Karpas-422 (cell line): Measurements from ENCODE around the gene ASCC2. TPM values are rescaled to one million over a fixed set of nuclear protein-coding genes. Genes with fewer than 3 reads are reported as not detected.

Source experiments
- DNase-seq: peaks from one replicate; pipeline ENCODE4 v3.0.0-alpha.2; 2015
- H2AFZ ChIP-seq: fragments of 200-600 bp; sonication (generic); 2 replicates; pipeline ENCODE4 v1.6.1; 2014; ENCODE audit warnings: antibody characterized with exemption, low read length, mixed read lengths
- H3K27ac ChIP-seq: fragments of 200-600 bp; sonication (generic); 2 replicates; pipeline ENCODE4 v1.5.1; 2014; ENCODE audit warnings: mild to moderate bottlenecking, low read length, moderate library complexity
- H3K27me3 ChIP-seq: fragments of 200-600 bp; sonication (generic); 2 replicates; pipeline ENCODE4 v1.6.1; 2014; ENCODE audit warnings: low read length, mixed read lengths
- H3K36me3 ChIP-seq: fragments of 200-600 bp; sonication (generic); 2 replicates; pipeline ENCODE4 v1.6.1; 2014; ENCODE audit warnings: low read length, mixed read lengths; ENCODE audit not compliant: insufficient read depth
- H3K4me1 ChIP-seq: fragments of 200-600 bp; sonication (generic); 2 replicates; pipeline ENCODE4 v1.6.1; 2014; ENCODE audit warnings: mild to moderate bottlenecking, low read length, mixed read lengths
- H3K4me2 ChIP-seq: fragments of 200-600 bp; sonication (generic); 2 replicates; pipeline ENCODE4 v1.6.1; 2014; ENCODE audit warnings: low read length, low read depth, mild to moderate bottlenecking; ENCODE audit not compliant: poor library complexity, severe bottlenecking
- H3K4me3 ChIP-seq: fragments of 200-600 bp; sonication (generic); 2 replicates; pipeline ENCODE4 v1.5.1; 2014; ENCODE audit warnings: mild to moderate bottlenecking, antibody characterized with exemption, low read length, mixed read lengths
- H3K79me2 ChIP-seq: fragments of 200-600 bp; sonication (generic); 2 replicates; pipeline ENCODE4 v1.6.1; 2014; ENCODE audit warnings: mild to moderate bottlenecking, low read length, mixed read lengths
- H3K9ac ChIP-seq: fragments of 200-600 bp; sonication (generic); 2 replicates; pipeline ENCODE4 v1.6.0; 2014; ENCODE audit warnings: low read length
- H3K9me2 ChIP-seq: fragments of 200-600 bp; sonication (generic), shearing (Covaris generic); replicated peaks from 2 replicates; pipeline ENCODE4 v1.6.0; 2014; ENCODE audit warnings: mild to moderate bottlenecking, low read length, moderate library complexity; ENCODE audit not compliant: insufficient read depth
- H3K9me3 ChIP-seq: fragments of 300-700, 200-600 bp; sonication (generic); 2 replicates; pipeline ENCODE4 v1.6.1; 2014; ENCODE audit warnings: low read length, mixed read lengths
- H4K20me1 ChIP-seq: fragments of 200-600 bp; sonication (generic); 2 replicates; pipeline ENCODE4 v1.6.1; 2014; ENCODE audit warnings: mild to moderate bottlenecking, antibody characterized with exemption, low read length, low read depth; ENCODE audit not compliant: insufficient read depth
- total RNA-seq: library from RNA; depleted of rRNA; stranded (reverse); fragments of >200 nt; shearing (Covaris generic); gene quantifications from 2 replicates; pipeline ENCODE4 v1.2.3, GENCODE V29; 2014; ENCODE audit warnings: low replicate concordance; rRNA removed

The ASCC2 gene, protein sequence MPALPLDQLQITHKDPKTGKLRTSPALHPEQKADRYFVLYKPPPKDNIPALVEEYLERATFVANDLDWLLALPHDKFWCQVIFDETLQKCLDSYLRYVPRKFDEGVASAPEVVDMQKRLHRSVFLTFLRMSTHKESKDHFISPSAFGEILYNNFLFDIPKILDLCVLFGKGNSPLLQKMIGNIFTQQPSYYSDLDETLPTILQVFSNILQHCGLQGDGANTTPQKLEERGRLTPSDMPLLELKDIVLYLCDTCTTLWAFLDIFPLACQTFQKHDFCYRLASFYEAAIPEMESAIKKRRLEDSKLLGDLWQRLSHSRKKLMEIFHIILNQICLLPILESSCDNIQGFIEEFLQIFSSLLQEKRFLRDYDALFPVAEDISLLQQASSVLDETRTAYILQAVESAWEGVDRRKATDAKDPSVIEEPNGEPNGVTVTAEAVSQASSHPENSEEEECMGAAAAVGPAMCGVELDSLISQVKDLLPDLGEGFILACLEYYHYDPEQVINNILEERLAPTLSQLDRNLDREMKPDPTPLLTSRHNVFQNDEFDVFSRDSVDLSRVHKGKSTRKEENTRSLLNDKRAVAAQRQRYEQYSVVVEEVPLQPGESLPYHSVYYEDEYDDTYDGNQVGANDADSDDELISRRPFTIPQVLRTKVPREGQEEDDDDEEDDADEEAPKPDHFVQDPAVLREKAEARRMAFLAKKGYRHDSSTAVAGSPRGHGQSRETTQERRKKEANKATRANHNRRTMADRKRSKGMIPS
- 29.0 and 29.5 TPM in 2 replicates for total RNA-seq

DNA sequence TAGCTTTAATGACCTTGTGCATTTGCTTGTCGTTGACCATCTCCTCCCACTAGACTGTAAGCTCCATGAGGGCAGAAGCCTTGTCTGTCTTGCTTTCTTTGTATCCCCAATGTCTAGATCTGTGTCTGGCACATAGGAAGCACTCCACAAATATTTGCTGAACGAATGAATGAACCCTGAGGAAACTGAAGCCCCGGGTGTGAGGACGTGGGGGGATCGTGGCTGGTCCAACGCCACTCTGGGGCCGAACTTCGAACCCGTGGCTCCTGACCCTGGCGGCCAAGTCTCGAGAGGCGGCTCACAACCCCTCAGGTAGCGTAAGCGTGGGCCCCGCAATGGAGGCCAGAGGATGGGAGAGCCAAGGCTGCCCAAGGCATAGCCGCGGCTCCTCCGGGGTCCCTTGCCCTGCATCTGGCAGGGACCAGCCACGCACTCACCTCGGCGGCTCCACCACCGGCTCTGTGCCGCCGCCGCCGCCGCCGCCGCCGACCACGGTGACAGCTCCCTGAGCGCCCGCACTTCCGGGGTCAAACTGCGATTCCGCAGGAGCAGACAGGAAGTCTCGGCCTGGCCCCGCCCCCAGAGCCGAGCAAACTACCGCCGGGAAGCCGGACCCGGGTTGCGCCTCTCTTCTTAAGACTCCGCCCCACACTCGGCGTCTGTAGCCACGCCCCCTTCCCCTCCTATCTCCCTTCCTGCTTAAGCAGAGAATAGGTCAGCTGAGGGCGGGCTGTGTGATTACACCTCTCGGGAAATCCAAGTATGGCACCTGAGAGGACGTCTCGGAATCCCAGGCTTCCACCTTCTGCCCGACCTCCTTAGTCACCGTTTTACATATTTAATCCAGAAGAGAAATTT lies at the start of gene ASCC2:
TSS of gene ASCC2 (minus strand) at position 534 of the 858 bp plus-strand sequence. CDS start 5,949 bp downstream, outside the sequence.
- Histone ChIP-seq H3K79me2 (peaks cover 38% of the 10 kb centered on the region), H3K27ac (no peak within 1 kb of the TSS), H3K4me3 (peak within 1 kb of the TSS; percentile 99), H2AFZ (peak within 1 kb of the TSS; percentile 98), H3K4me2 (peak within 1 kb of the TSS; percentile 94), H3K9ac (peak within 1 kb of the TSS; percentile 91), H4K20me1 (no peaks in the 10 kb centered on the region), H3K9me3 (no peaks in the 10 kb centered on the region), H3K36me3 (0 out of 2 replicates have a peak, but pooled peaks cover 2% of the 10 kb centered on the region), H3K4me1 (peaks cover 19% of the 10 kb centered on the region), H3K27me3 (no peaks in the 10 kb centered on the region), H3K9me2 (no peaks in the 10 kb centered on the region)
- peak; percentile 99 for DNase-seq

DNA sequence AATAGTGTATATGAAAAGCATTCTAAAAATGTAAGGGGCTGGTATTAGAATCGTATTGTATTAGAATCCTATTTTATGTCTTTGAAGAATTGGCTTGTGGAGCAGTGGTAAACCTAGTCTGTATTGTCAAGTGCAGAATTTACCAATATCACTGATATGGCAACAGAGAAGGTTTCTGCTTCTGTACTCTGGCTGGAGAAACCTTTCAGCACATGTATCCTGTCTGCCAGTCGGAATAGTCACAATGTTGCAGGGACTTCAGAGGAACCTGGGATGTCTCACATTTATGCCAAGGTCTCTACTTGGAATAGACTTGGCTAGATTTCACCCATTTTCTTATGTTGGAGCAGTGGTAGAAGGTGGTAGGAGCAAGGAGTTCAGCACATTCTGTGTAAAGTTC lies 49.3 kb upstream of the ASCC2 start:
- Histone ChIP-seq H3K4me1 (peaks cover 6% of the 10 kb centered on the region), H3K4me3 (no peak overlapping the region), H2AFZ (no peak overlapping the region), H3K9me3 (no peaks in the 10 kb centered on the region), H3K9me2 (no peaks in the 10 kb centered on the region), H3K36me3 (no peaks in the 10 kb centered on the region), H3K27ac (no peak overlapping the region), H3K79me2 (peaks cover 4% of the 10 kb centered on the region; the same call in 1 of the 2 replicates), H3K27me3 (no peaks in the 10 kb centered on the region), H3K9ac (no peak overlapping the region), H3K4me2 (no peak overlapping the region), H4K20me1 (peaks cover 32% of the 10 kb centered on the region)
- no peak for DNase-seq

DNA sequence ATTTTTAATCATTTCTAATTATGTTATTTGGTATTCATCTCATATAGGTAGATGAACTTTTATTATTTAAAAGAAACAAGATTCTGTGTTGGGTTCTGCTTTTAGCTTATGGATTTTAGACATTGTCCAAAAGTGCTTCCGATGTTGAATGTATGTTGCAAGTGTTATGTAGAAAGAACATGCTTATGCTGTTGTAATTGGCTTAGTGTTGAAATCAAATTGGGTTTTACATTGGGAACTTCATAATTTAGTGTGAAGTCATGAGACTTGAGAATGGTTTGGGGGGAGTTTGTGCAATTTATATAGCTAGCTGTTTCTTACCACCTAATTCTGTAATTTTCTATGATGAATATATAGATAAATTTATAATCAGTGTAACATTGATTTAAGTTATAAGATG lies 48.5 kb upstream of the ASCC2 start:
- Histone ChIP-seq H3K4me2 (no peak overlapping the region), H3K4me1 (peaks cover 6% of the 10 kb centered on the region), H3K9me3 (no peaks in the 10 kb centered on the region), H3K9me2 (no peaks in the 10 kb centered on the region), H3K79me2 (peaks cover 4% of the 10 kb centered on the region; the same call in 1 of the 2 replicates), H3K27ac (no peak overlapping the region), H3K27me3 (no peaks in the 10 kb centered on the region), H2AFZ (no peak overlapping the region), H3K9ac (no peak overlapping the region), H4K20me1 (peaks cover 32% of the 10 kb centered on the region), H3K4me3 (no peak overlapping the region), H3K36me3 (no peaks in the 10 kb centered on the region)
- no peak for DNase-seq

DNA sequence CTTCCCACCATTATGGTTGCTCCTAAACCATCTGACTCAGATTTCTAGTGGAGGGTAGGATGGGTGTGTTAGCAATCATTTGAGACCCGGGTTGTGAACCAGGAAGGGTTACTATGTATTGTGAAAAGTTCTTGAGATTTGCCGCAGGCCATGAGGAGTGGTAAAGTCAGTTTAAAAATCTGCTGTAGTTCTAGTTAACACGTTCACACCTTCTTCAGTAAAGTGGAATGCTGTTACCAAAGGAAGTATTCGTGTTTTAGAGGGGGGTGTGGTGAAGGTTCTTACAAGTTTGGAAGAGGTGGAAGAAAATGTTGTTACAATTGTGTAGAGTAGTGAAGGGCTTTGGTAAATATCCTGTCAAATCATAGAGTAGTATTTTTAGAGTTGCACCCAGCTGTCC lies 47.5 kb upstream of the ASCC2 start:
- no peak overlapping the region for H2AFZ ChIP-seq
- H3K9me2 ChIP-seq: no peaks in the 10 kb centered on the region
- H3K27ac ChIP-seq: no peak overlapping the region
- peaks cover 30% of the 10 kb centered on the region for H4K20me1 ChIP-seq
- H3K4me2 ChIP-seq: no peak overlapping the region
- no peak for DNase-seq
- H3K9ac ChIP-seq: no peak overlapping the region
- H3K9me3 ChIP-seq: no peaks in the 10 kb centered on the region
- H3K4me1 ChIP-seq: peaks cover 6% of the 10 kb centered on the region
- peaks cover 4% of the 10 kb centered on the region; the same call in 1 of the 2 replicates for H3K79me2 ChIP-seq
- no peaks in the 10 kb centered on the region for H3K36me3 ChIP-seq
- H3K4me3 ChIP-seq: no peak overlapping the region
- H3K27me3 ChIP-seq: no peaks in the 10 kb centered on the region

DNA sequence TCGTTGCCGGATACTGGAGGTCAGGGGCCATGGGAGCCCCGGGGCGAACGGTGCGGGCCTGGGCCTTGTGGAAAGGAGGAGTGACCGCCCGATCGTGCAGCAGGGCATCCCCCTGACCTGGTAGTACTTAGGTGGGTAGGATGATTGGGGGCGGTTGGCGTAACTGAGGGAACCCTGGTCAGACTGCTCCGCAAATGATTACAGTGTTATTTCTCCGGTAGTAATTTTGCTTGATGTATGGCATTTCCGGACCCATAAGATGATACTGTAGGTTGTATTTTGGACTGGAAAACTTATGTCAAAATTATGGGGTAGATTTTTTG lies 45.7 kb upstream of the ASCC2 start:
- Histone ChIP-seq H3K9me2 (no peaks in the 10 kb centered on the region), H3K36me3 (no peaks in the 10 kb centered on the region), H3K79me2 (peaks cover 4% of the 10 kb centered on the region; the same call in 1 of the 2 replicates), H3K27ac (no peak overlapping the region), H3K4me3 (peak overlapping the region; percentile 99), H4K20me1 (peaks cover 27% of the 10 kb centered on the region), H3K9ac (peak overlapping the region; percentile 95), H3K4me2 (peak overlapping the region; percentile 92), H3K4me1 (peaks cover 6% of the 10 kb centered on the region), H3K27me3 (no peaks in the 10 kb centered on the region), H2AFZ (peak overlapping the region; percentile 100), H3K9me3 (no peaks in the 10 kb centered on the region)
- DNase-seq: no peak

DNA sequence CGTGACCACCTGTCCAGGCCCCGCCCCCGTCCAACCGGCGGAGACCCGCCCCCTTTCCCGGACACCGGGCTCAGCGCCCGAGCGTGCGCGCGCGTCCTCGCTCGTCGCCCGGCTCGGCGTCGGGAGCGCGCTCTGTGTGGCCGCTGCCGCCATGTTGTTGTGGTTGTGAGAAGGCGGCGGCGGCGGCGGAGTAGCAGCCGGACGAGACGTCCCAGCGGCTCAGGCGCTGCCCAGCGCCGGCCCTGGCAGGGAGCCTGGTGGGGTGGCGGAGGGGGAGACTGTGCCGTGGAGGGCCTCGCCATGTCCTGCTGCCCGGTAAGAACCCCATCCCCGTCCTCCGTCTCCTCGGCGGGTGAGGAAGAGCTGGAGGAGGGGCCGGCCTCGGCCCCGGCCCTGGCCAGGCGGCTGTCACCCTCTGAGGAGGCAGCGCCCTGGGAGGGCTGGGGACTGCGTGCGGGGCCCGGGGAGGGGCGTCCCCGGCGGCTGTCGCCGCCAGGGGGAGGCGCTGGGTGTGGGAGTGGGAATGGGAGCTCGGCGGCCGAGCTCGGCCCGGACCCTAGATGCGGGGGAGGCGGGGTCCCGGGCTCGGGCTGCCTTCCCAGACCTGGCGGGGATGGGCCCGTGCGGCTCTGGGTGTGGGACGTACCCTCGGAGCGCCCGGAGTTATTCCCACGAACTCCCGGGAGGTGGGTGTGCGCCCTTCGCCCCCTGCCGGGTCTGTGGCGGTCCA lies 45.1 kb upstream of the ASCC2 start, which contains the start of gene MTMR3:
TSS of gene MTMR3 (plus strand) at position 130 of the 730 bp plus-strand sequence. CDS start 87,886 bp downstream, outside the sequence.
- DNase-seq: peak; percentile 95
- H3K27ac ChIP-seq: no peak within 1 kb of the TSS
- H2AFZ ChIP-seq: peak within 1 kb of the TSS; percentile 100
- H3K9me2 ChIP-seq: no peaks in the 10 kb centered on the region
- H3K9me3 ChIP-seq: no peaks in the 10 kb centered on the region
- peaks cover 6% of the 10 kb centered on the region for H3K4me1 ChIP-seq
- peak within 1 kb of the TSS; percentile 95 for H3K9ac ChIP-seq
- no peaks in the 10 kb centered on the region for H3K36me3 ChIP-seq
- peak within 1 kb of the TSS; percentile 99 for H3K4me3 ChIP-seq
- peaks cover 4% of the 10 kb centered on the region; the same call in 1 of the 2 replicates for H3K79me2 ChIP-seq
- H3K27me3 ChIP-seq: no peaks in the 10 kb centered on the region
- peaks cover 27% of the 10 kb centered on the region for H4K20me1 ChIP-seq
- H3K4me2 ChIP-seq: peak within 1 kb of the TSS; percentile 92

DNA sequence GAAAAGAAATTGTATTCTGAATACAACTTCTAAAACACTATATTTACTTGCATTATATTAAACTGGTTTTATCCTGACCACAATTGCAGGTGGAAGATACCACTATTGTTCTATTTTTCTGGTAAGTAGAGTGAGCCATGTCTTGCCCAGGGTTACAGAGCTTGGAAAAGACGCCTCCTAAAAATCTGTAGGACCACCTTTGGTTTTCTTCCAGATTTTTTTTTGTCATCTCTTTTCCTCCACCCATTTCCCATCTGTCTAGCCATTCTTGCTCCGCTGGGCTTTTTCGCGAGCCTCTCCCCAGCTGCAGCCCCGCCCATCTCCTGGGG lies 44.6 kb upstream of the ASCC2 start:
- DNase-seq: no peak
- Histone ChIP-seq H2AFZ (no peak overlapping the region), H3K9me3 (no peaks in the 10 kb centered on the region), H3K79me2 (peaks cover 4% of the 10 kb centered on the region; the same call in 1 of the 2 replicates), H3K4me2 (peak overlapping the region; percentile 92), H3K9me2 (no peaks in the 10 kb centered on the region), H3K4me1 (peaks cover 6% of the 10 kb centered on the region), H4K20me1 (peaks cover 27% of the 10 kb centered on the region), H3K4me3 (peak overlapping the region; percentile 99), H3K36me3 (no peaks in the 10 kb centered on the region), H3K27ac (no peak overlapping the region), H3K9ac (no peak overlapping the region), H3K27me3 (no peaks in the 10 kb centered on the region)
